ENCODE measurements around the gene RNF144A. TPM values are rescaled to one million over a fixed set of nuclear protein-coding genes. Genes with fewer than 3 reads are reported as not detected.

The RNF144A gene
- total RNA-seq, 1 donor from 2014 or later, result 39.9 TPM

- TF ChIP-seq CTCF (IDR thresholded peaks at IDR 0.05; ENCODE audit: unreplicated experiment), result no peak
- H3K4me1 Mint-ChIP-seq (ENCODE audit: low read depth), result peaks cover 4% of the 10 kb centered on the region
- H3K9me3 Mint-ChIP-seq (ENCODE audit: low read depth), result peaks cover under 1% of the 10 kb centered on the region
- DNase-seq (ENCODE audit: low spot score, unreplicated experiment), result no peak
- no peaks in the 10 kb centered on the region for H3K36me3 Mint-ChIP-seq (ENCODE audit: insufficient read depth)
- no peak overlapping the region for H3K27ac Mint-ChIP-seq
- H3K27me3 Mint-ChIP-seq, result peaks cover 11% of the 10 kb centered on the region
- H3K4me3 Mint-ChIP-seq (ENCODE audit: low read depth), result no peak overlapping the region
Observed at GRCh38 chr2:7089284-7089683, 172.1 kb downstream of the RNF144A start.

- H3K9me3 Mint-ChIP-seq (ENCODE audit: low read depth), result no peaks in the 10 kb centered on the region
- no peaks in the 10 kb centered on the region for H3K36me3 Mint-ChIP-seq (ENCODE audit: insufficient read depth)
- H3K27ac Mint-ChIP-seq, result no peak overlapping the region
- no peak for TF ChIP-seq CTCF (IDR thresholded peaks at IDR 0.05; ENCODE audit: unreplicated experiment)
- no peak for DNase-seq (ENCODE audit: low spot score, unreplicated experiment)
- no peak overlapping the region for H3K4me3 Mint-ChIP-seq (ENCODE audit: low read depth)
- peaks cover 4% of the 10 kb centered on the region for H3K4me1 Mint-ChIP-seq (ENCODE audit: low read depth)
- H3K27me3 Mint-ChIP-seq, result peaks cover 13% of the 10 kb centered on the region
Observed at GRCh38 chr2:7089898-7090510, 172.8 kb downstream of the RNF144A start.

GRCh38 chr2:7093376-7093775 lies 176.2 kb downstream of the RNF144A start:
- DNase-seq (ENCODE audit: low spot score, unreplicated experiment), result no peak
- no peak overlapping the region for H3K27ac Mint-ChIP-seq
- H3K27me3 Mint-ChIP-seq, result peaks cover 23% of the 10 kb centered on the region
- no peak for TF ChIP-seq CTCF (IDR thresholded peaks at IDR 0.05; ENCODE audit: unreplicated experiment)
- no peaks in the 10 kb centered on the region for H3K9me3 Mint-ChIP-seq (ENCODE audit: low read depth)
- H3K4me1 Mint-ChIP-seq (ENCODE audit: low read depth), result peaks cover 2% of the 10 kb centered on the region
- H3K36me3 Mint-ChIP-seq (ENCODE audit: insufficient read depth), result no peaks in the 10 kb centered on the region
- no peak overlapping the region for H3K4me3 Mint-ChIP-seq (ENCODE audit: low read depth)

Other genes starting within 250 kb of the RNF144A start
- gene CMPK2, start 51.5 kb upstream of the RNF144A start, total RNA-seq, result 3.4 and 3.6 TPM in 2 replicates
- gene RSAD2, start 39.6 kb upstream of the RNF144A start, total RNA-seq, result 4.4 and 5.3 TPM in 2 replicates